A549 (cell line): Measurements from ENCODE around the gene A4GNT. TPM values are rescaled to one million over a fixed set of nuclear protein-coding genes. Genes with fewer than 3 reads are reported as not detected.

ENCODE experiments used
- ATAC-seq, 2 experiments: fragments of 200-7000 bp in 1 of 2; fragments of >200 bp in 1 of 2; cut with Nextera tagmentation in 1 of 2; cut with Tn5 transposase in 1 of 2; 3 replicates each; pipeline versions ENCODE4 v1.8.0 to v1.9.1; 2018 to 2020; ENCODE audit warnings: mild to moderate bottlenecking in 1 of 2, moderate library complexity in 1 of 2
- CTCF ChIA-PET: fragments of 300-600 bp; sonication (Branson Sonifier 250); formaldehyde crosslinking; extraction: SDS; loops from one replicate; lab custom pipeline; 2021; ENCODE audit warnings: antibody characterized with exemption, inconsistent platforms; lab: Yijun Ruan, JAX
- POLR2A ChIA-PET: fragments of 350-600 bp; formaldehyde crosslinking; extraction: SDS; loops from one replicate; lab custom pipeline; 2021; ENCODE audit warnings: antibody characterized with exemption, inconsistent platforms; lab: Yijun Ruan, JAX
- DNase-seq, 2 experiments: peaks; one replicate each; pipeline versions ENCODE4 v3.0.0 to v3.0.0-alpha.2; 2011 to 2016; ENCODE audit warnings: low read depth in 1 of 2, low spot score in 1 of 2
- FAIRE-seq: peaks from 2 replicates; lab custom pipeline; 2011; peaks lifted over from hg19 to GRCh38; lab: Jason Lieb, UNC
- H3K27ac ChIP-seq, 2 experiments: fragments of >200 bp; sonication (Bioruptor Twin); formaldehyde crosslinking; 3 replicates each; pipeline ENCODE4 v1.5.1; 2016 to 2017
- H3K4me1 ChIP-seq: fragments of >200 bp; sonication (Bioruptor Twin); formaldehyde crosslinking; 3 replicates; pipeline ENCODE4 v1.6.1; 2016
- H3K4me2 ChIP-seq: fragments of >200 bp; sonication (Bioruptor Twin); formaldehyde crosslinking; 3 replicates; pipeline ENCODE4 v1.6.1; 2016
- H3K4me3 ChIP-seq: fragments of >200 bp; sonication (Bioruptor Twin); formaldehyde crosslinking; 3 replicates; pipeline ENCODE4 v1.5.1; 2016
- H3K9me3 ChIP-seq: fragments of >200 bp; sonication (Bioruptor Twin); formaldehyde crosslinking; 3 replicates; pipeline ENCODE4 v1.6.1; 2016
- BCL3 ChIP-seq: fragments of >200 bp; sonication (Bioruptor Twin); formaldehyde crosslinking; IDR thresholded peaks from 3 replicates; pipeline ENCODE4 v1.6.1; 2016
- BHLHE40 ChIP-seq: IDR thresholded peaks from 2 replicates; pipeline ENCODE4 v1.6.1; 2012; ENCODE audit warnings: low read depth, low read length, inconsistent platforms
- CBX2 ChIP-seq: fragments of 200-600 bp; sonication (generic); IDR thresholded peaks from 2 replicates; pipeline ENCODE4 v1.6.1; 2016; ENCODE audit warnings: low read depth, mild to moderate bottlenecking, borderline replicate concordance
- CEBPB ChIP-seq, 2 experiments: fragments of >200 bp in 1 of 2; sonication (Bioruptor Twin) in 1 of 2; formaldehyde crosslinking in 1 of 2; IDR thresholded peaks; 2 replicates each; pipeline ENCODE4 v1.6.1; 2012 to 2016
- CHD2 ChIP-seq: fragments of 150-350 bp; IDR thresholded peaks from 2 replicates; pipeline ENCODE4 v1.6.1; 2014; ENCODE audit warnings: low read length; ENCODE audit not compliant: partially characterized antibody
- EHMT2 ChIP-seq: fragments of 200-600 bp; sonication (generic); IDR thresholded peaks from 2 replicates; pipeline ENCODE4 v1.6.1; 2016; ENCODE audit warnings: antibody characterized with exemption, low read depth, mild to moderate bottlenecking, moderate library complexity
- EP300 ChIP-seq, 2 experiments: fragments of >200 bp; sonication (Bioruptor Twin); formaldehyde crosslinking; IDR thresholded peaks; 2 replicates in 1 of 2; 3 replicates in 1 of 2; pipeline ENCODE4 v1.6.1; 2016 to 2017
- ESRRA ChIP-seq: fragments of 150-350 bp; IDR thresholded peaks from 2 replicates; pipeline ENCODE4 v1.6.1; 2014; ENCODE audit warnings: mild to moderate bottlenecking, low read length, borderline replicate concordance
- FOSB ChIP-seq: fragments of 250-450 bp; sonication (Bioruptor Pico); IDR thresholded peaks from 2 replicates; pipeline ENCODE4 v1.5.0; 2020; ENCODE audit warnings: mild to moderate bottlenecking, moderate library complexity
- FOXS1 ChIP-seq: fragments of 250-450 bp; sonication (Bioruptor Pico); IDR thresholded peaks from 2 replicates; pipeline ENCODE4 v1.5.0; 2020; ENCODE audit warnings: mild to moderate bottlenecking, moderate library complexity
- HDAC2 ChIP-seq: fragments of 200-600 bp; sonication (generic); IDR thresholded peaks from 2 replicates; pipeline ENCODE4 v1.6.1; 2016
- HEYL ChIP-seq: fragments of 250-450 bp; sonication (Bioruptor Pico); IDR thresholded peaks from 2 replicates; pipeline ENCODE4 v1.8.0; 2021; ENCODE audit warnings: mild to moderate bottlenecking, moderate library complexity
- MAFK ChIP-seq: fragments of 450-650 bp; IDR thresholded peaks from 2 replicates; pipeline ENCODE4 v1.6.1; 2014; ENCODE audit not compliant: partially characterized antibody
- MAZ ChIP-seq: fragments of 150-350 bp; IDR thresholded peaks from 2 replicates; pipeline ENCODE4 v1.6.1; 2014; ENCODE audit warnings: antibody characterized with exemption, low read depth, low read length, borderline replicate concordance
- NPAS2 ChIP-seq: fragments of 250-450 bp; sonication (Bioruptor Pico); IDR thresholded peaks from 2 replicates; pipeline ENCODE4 v1.8.0; 2022; ENCODE audit warnings: mild to moderate bottlenecking, moderate library complexity, borderline replicate concordance
- NR3C1 ChIP-seq: fragments of >200 bp; sonication (Bioruptor Twin); formaldehyde crosslinking; IDR thresholded peaks from 3 replicates; pipeline ENCODE4 v1.6.1; 2017
- PHF8 ChIP-seq: fragments of 200-600 bp; sonication (generic); IDR thresholded peaks from 2 replicates; pipeline ENCODE4 v1.6.1; 2016; ENCODE audit warnings: low read depth, mild to moderate bottlenecking, antibody characterized with exemption, moderate library complexity, borderline replicate concordance
- RAD21 ChIP-seq, 2 experiments: fragments of >200 bp in 1 of 2; sonication (Bioruptor Twin) in 1 of 2; formaldehyde crosslinking in 1 of 2; IDR thresholded peaks in 1 of 2; conservative IDR thresholded peaks in 1 of 2; 2 replicates in 1 of 2; 3 replicates in 1 of 2; pipeline ENCODE4 v1.6.1; 2012 to 2018; ENCODE audit warnings: inconsistent platforms in 1 of 2
- REST ChIP-seq: fragments of 200-600 bp; sonication (generic); IDR thresholded peaks from 2 replicates; pipeline ENCODE4 v1.6.1; 2016; ENCODE audit warnings: antibody characterized with exemption, mild to moderate bottlenecking, moderate library complexity
- RNF2 ChIP-seq: fragments of 200-600 bp; sonication (generic); IDR thresholded peaks from 2 replicates; pipeline ENCODE4 v1.6.1; 2016; ENCODE audit warnings: low read depth, mild to moderate bottlenecking, antibody characterized with exemption, moderate library complexity, borderline replicate concordance
- SREBF2 ChIP-seq: fragments of 450-650 bp; IDR thresholded peaks from 2 replicates; pipeline ENCODE4 v1.6.1; 2014; ENCODE audit warnings: mild to moderate bottlenecking, moderate library complexity
- USF2 ChIP-seq: fragments of 450-650 bp; IDR thresholded peaks from 2 replicates; pipeline ENCODE4 v1.6.1; 2014; ENCODE audit warnings: antibody characterized with exemption
- ZC3H11A ChIP-seq: fragments of 450-650 bp; IDR thresholded peaks from 2 replicates; pipeline ENCODE4 v1.6.1; 2014; ENCODE audit warnings: antibody characterized with exemption, mild to moderate bottlenecking
- ZFP36 ChIP-seq: fragments of 450-650 bp; IDR thresholded peaks from 2 replicates; pipeline ENCODE4 v1.6.1; 2014; ENCODE audit warnings: borderline replicate concordance; ENCODE audit not compliant: partially characterized antibody
- WGBS: methylation state at CpG from one replicate; pipeline ENCODE4 v1.1.6; 2017; ENCODE audit errors: missing lambda C conversion rate; 5-methylcytosine and 5-hydroxymethylcytosine counted together
- polyA plus RNA-seq, 4 experiments: library from polyadenylated mRNA; depleted of rRNA in 3 of 4; stranded (reverse); fragments of >200 nt; fragmentation: RNase III in 1 of 4; extraction: RNeasy Plus Mini Kit Qiagen cat#74134 plus additional on column Dnase treatment in 1 of 4; gene quantifications; 2 replicates in 3 of 4; 3 replicates in 1 of 4; pipeline ENCODE4 v1.2.3, GENCODE V29; 2011 to 2017
- TF ChIP-seq, protein P1 (sequence below): fragments of 250-450 bp; sonication (Bioruptor Pico); IDR thresholded peaks from 2 replicates; pipeline ENCODE4 v1.5.0; 2021; ENCODE audit warnings: mild to moderate bottlenecking, moderate library complexity, borderline replicate concordance

Gene A4GNT
- polyA plus RNA-seq, 2 of the 4 experiments (the other 2 are of a cell fraction): not detected

GRCh38 chr3:138174421-138175131 is 42.4 kb upstream of the A4GNT start, which contains the start of gene DBR1 (continued):
- no peak for TF ChIP-seq EP300 (IDR thresholded peaks at IDR 0.05)
- TF ChIP-seq REST: peak; percentile 99
- no peak for TF ChIP-seq EHMT2
- TF ChIP-seq FOSB (CRISPR knock-in tag): no peak
- TF ChIP-seq ESRRA: no peak
- TF ChIP-seq BCL3: 0 out of 3 replicates have a peak, but pooled peaks have one; percentile 37
- peak; percentile 96 for TF ChIP-seq CHD2
- TF ChIP-seq ZC3H11A: no peak
- no peak for TF ChIP-seq CEBPB (IDR thresholded peaks at IDR 0.05)
- TF ChIP-seq ZFP36: no peak
- no peak for TF ChIP-seq FOXS1 (CRISPR knock-in tag)
- no peak for TF ChIP-seq HDAC2
- TF ChIP-seq BHLHE40: no peak
- TF ChIP-seq, protein P1, sequence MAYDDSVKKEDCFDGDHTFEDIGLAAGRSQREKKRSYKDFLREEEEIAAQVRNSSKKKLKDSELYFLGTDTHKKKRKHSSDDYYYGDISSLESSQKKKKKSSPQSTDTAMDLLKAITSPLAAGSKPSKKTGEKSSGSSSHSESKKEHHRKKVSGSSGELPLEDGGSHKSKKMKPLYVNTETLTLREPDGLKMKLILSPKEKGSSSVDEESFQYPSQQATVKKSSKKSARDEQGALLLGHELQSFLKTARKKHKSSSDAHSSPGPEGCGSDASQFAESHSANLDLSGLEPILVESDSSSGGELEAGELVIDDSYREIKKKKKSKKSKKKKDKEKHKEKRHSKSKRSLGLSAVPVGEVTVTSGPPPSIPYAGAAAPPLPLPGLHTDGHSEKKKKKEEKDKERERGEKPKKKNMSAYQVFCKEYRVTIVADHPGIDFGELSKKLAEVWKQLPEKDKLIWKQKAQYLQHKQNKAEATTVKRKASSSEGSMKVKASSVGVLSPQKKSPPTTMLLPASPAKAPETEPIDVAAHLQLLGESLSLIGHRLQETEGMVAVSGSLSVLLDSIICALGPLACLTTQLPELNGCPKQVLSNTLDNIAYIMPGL (CRISPR knock-in tag): no peak
- TF ChIP-seq SREBF2: no peak
- no peak for TF ChIP-seq MAZ
- TF ChIP-seq RAD21 (conservative IDR thresholded peaks at IDR 0.05 in 1 of 2, IDR thresholded peaks at IDR 0.05 in 1 of 2): no peak
- no peak for TF ChIP-seq MAFK
- peak; percentile 70; the same call in 1 of the 2 replicates for TF ChIP-seq PHF8
- TF ChIP-seq HEYL (CRISPR knock-in tag): no peak

DNA sequence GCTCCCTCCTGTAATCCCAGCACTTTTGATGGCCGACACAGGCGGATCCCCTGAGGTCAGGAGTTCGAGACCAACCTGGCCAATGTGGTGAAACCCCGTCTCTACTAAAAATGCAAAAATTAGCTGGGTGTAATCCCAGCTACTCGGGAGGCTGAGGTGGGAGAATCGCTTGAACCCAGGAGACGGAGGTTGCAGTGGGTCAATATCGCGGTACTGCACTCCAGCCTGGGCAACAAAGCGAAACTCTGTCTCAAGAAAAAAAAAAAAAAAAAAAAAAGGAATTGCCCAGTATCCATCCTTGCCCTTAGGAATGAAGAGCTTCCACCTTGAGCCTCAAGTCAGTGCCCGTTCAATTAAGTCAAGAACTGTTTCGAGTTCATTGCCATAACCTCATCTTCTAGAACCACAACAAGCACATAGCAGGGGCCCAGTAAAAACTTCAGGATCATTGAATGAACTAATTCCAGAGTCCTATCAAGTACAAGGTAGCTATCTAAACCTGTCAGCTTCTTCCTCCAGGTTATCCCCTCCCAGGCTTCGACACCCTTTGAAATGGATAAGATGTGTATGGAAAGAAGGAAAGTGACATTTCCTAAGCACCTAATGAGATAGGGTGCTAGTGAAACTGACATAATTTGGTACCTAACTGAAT is 41.7 kb upstream of the A4GNT start:
- Histone ChIP-seq H3K4me3 (peak overlapping the region; percentile 60), H3K9me3 (no peaks in the 10 kb centered on the region), H3K4me1 (peaks cover 6% of the 10 kb centered on the region; the same call in 1 of the 3 replicates), H3K27ac (peak overlapping the region; percentile 83 to 97), H3K4me2 (peak overlapping the region; percentile 89)
- WGBS: 34% methylated on average over 13 of the region's 13 CpGs
- ChIA-PET CTCF (interaction anchor here (0.6 kb wide), 1 partner anchor 177 kb away, joined by 4 read pairs; no protein-coding TSS in a partner anchor), POLR2A (interaction anchor here (0.7 to 1.9 kb wide), 5 partner anchors 9 to 58 kb away, joined by 3 to 6 read pairs (median 4); partner anchors contain the start of genes ARMC8 and DZIP1L)
- FAIRE-seq (no peak), ATAC-seq (peak; percentile 42 to 45; a peak in 4 of 6 replicates), DNase-seq (no peak)
- TF ChIP-seq RNF2: no peak
- no peak for TF ChIP-seq REST
- no peak for TF ChIP-seq NPAS2
- no peak for TF ChIP-seq CBX2
- TF ChIP-seq NR3C1: no peak
- no peak for TF ChIP-seq BHLHE40
- no peak for TF ChIP-seq USF2
- TF ChIP-seq RAD21 (conservative IDR thresholded peaks at IDR 0.05 in 1 of 2, IDR thresholded peaks at IDR 0.05 in 1 of 2): no peak
